Liver (tissue), 9 donors: ENCODE results near the gene CHD3. TPM values are rescaled to one million over a fixed set of nuclear protein-coding genes. Genes with fewer than 3 reads are reported as not detected.

Experiments
- DNase-seq: peaks from one replicate; pipeline ENCODE4 v3.0.0-alpha.2; 2017; ENCODE audit warnings: low spot score
- H3K27ac ChIP-seq, 2 donors: one replicate each; pipeline ENCODE4 v1.7.0; 2013; ENCODE audit warnings: inconsistent platforms in 2 of 2, low read length in 2 of 2, control low read depth in 1 of 2, low read depth in 1 of 2, mild to moderate bottlenecking in 1 of 2
- H3K27me3 ChIP-seq, 4 donors: one replicate each; pipeline versions ENCODE4 v1.6.1 to v1.7.0; 2013; ENCODE audit warnings: low read length in 3 of 4, inconsistent platforms in 1 of 4, mild to moderate bottlenecking in 1 of 4, moderate library complexity in 1 of 4; ENCODE audit not compliant: control insufficient read depth in 4 of 4, insufficient read depth in 4 of 4
- H3K36me3 ChIP-seq, 4 donors: one replicate each; pipeline versions ENCODE4 v1.6.1 to v1.7.0; 2013; ENCODE audit warnings: low read length in 3 of 4, mild to moderate bottlenecking in 3 of 4, low read depth in 1 of 4, moderate library complexity in 1 of 4; ENCODE audit not compliant: control insufficient read depth in 4 of 4, insufficient read depth in 3 of 4
- H3K4me1 ChIP-seq, 4 donors: one replicate each; pipeline versions ENCODE4 v1.6.1 to v1.7.0; 2013; ENCODE audit warnings: low read length in 3 of 4, mild to moderate bottlenecking in 3 of 4, moderate library complexity in 1 of 4; ENCODE audit not compliant: control insufficient read depth in 4 of 4, insufficient read depth in 4 of 4
- H3K4me3 ChIP-seq, 3 donors: one replicate each; pipeline versions ENCODE4 v1.6.1 to v1.7.0; 2013; ENCODE audit warnings: low read length in 3 of 3, control low read depth in 1 of 3, low read depth in 1 of 3, mild to moderate bottlenecking in 1 of 3
- H3K9ac ChIP-seq, 2 donors: one replicate each; pipeline ENCODE4 v1.7.0; 2013; ENCODE audit warnings: low read length in 2 of 2, mild to moderate bottlenecking in 2 of 2, moderate library complexity in 2 of 2, control low read depth in 1 of 2, low read depth in 1 of 2
- H3K9me3 ChIP-seq, 4 donors: one replicate each; pipeline versions ENCODE4 v1.6.1 to v1.7.0; 2013; ENCODE audit warnings: low read length in 3 of 4; ENCODE audit not compliant: control insufficient read depth in 4 of 4
- EGR1 ChIP-seq, 2 donors: IDR thresholded peaks; 2 replicates each; pipeline ENCODE4 v1.6.1; 2016 to 2018; ENCODE audit warnings: antibody characterized with exemption in 2 of 2, low read depth in 2 of 2
- FOXA1 ChIP-seq: IDR thresholded peaks from 2 replicates; pipeline ENCODE4 v1.6.1; 2016; ENCODE audit warnings: antibody characterized with exemption
- FOXA2 ChIP-seq: IDR thresholded peaks from 2 replicates; pipeline ENCODE4 v1.6.1; 2016; ENCODE audit warnings: antibody characterized with exemption
- GABPA ChIP-seq, 2 donors: IDR thresholded peaks in 1 of 2; conservative IDR thresholded peaks in 1 of 2; 2 replicates each; pipeline ENCODE4 v1.6.1; 2016; ENCODE audit warnings: antibody characterized with exemption in 2 of 2, mild to moderate bottlenecking in 1 of 2, moderate library complexity in 1 of 2
- HNF4A ChIP-seq, 2 donors: conservative IDR thresholded peaks; 2 replicates each; pipeline ENCODE4 v1.6.1; 2016; ENCODE audit warnings: antibody characterized with exemption in 2 of 2, mild to moderate bottlenecking in 2 of 2
- HNF4G ChIP-seq: IDR thresholded peaks from 2 replicates; pipeline ENCODE4 v1.6.1; 2016; ENCODE audit warnings: antibody characterized with exemption
- JUND ChIP-seq, 2 donors: IDR thresholded peaks; 2 replicates each; pipeline ENCODE4 v1.6.1; 2016; ENCODE audit warnings: antibody characterized with exemption in 2 of 2
- NR2F2 ChIP-seq: IDR thresholded peaks from 2 replicates; pipeline ENCODE4 v1.6.1; 2016; ENCODE audit warnings: antibody characterized with exemption
- RAD21 ChIP-seq, 2 donors: IDR thresholded peaks; 2 replicates each; pipeline ENCODE4 v1.6.1; 2016; ENCODE audit warnings: antibody characterized with exemption in 2 of 2, mild to moderate bottlenecking in 2 of 2
- SP1 ChIP-seq: IDR thresholded peaks from 2 replicates; pipeline ENCODE4 v1.6.1; 2018; ENCODE audit warnings: antibody characterized with exemption, mild to moderate bottlenecking
- YY1 ChIP-seq: IDR thresholded peaks from 2 replicates; pipeline ENCODE4 v1.6.1; 2016; ENCODE audit warnings: antibody characterized with exemption, mild to moderate bottlenecking
- WGBS: extraction: QIAGEN DNeasy Blood & Tissue Kit; methylation state at CpG from one replicate; pipeline ENCODE4 v1.1.7; 2013; 5-methylcytosine and 5-hydroxymethylcytosine counted together
- polyA plus RNA-seq, 2 donors: library from polyadenylated mRNA; stranded (reverse) in 1 of 2; unstranded in 1 of 2; fragments of 200-250 nt in 1 of 2; fragments of >200 nt in 1 of 2; fragmentation: Nextera tagmentation in 1 of 2; extraction: Ambion mirVana in 1 of 2; gene quantifications; one replicate each; pipeline versions ENCODE4 v1.2.1 to v1.2.3, GENCODE V29; 2013 to 2015
- total RNA-seq, 2 donors: library from RNA; depleted of rRNA; stranded (reverse); fragments of >200 nt; gene quantifications; one replicate each; pipeline ENCODE4 v1.2.3, GENCODE V29; 2014
- TF ChIP-seq, protein P1 (sequence below): IDR thresholded peaks from 2 replicates; pipeline ENCODE4 v1.6.1; 2016; ENCODE audit warnings: antibody characterized with exemption
- TF ChIP-seq, protein P2 (sequence below): fragments of 150-350 bp; IDR thresholded peaks from 2 replicates; pipeline ENCODE4 v1.5.1; 2017; ENCODE audit warnings: improper control_type of control experiment, low read depth, low read length; ENCODE audit not compliant: missing input control
- TF ChIP-seq, protein P3 (sequence below): IDR thresholded peaks from 2 replicates; pipeline ENCODE4 v1.6.1; 2016; ENCODE audit warnings: antibody characterized with exemption
- TF ChIP-seq, protein P4 (sequence below): IDR thresholded peaks from 2 replicates; pipeline ENCODE4 v1.6.1; 2016; ENCODE audit warnings: antibody characterized with exemption
- TF ChIP-seq, protein P5 (sequence below): IDR thresholded peaks from 2 replicates; pipeline ENCODE4 v1.6.1; 2016; ENCODE audit warnings: antibody characterized with exemption, mild to moderate bottlenecking
- donor health status: healthy.
- donor health status: healthy.
- donor health status: healthy.
- donor health status: healthy.
- donor health status: healthy.

CHD3 gene
- total and polyA plus RNA-seq, 4 donors: 1.9 to 14.4 (median 7.2) TPM

DNA sequence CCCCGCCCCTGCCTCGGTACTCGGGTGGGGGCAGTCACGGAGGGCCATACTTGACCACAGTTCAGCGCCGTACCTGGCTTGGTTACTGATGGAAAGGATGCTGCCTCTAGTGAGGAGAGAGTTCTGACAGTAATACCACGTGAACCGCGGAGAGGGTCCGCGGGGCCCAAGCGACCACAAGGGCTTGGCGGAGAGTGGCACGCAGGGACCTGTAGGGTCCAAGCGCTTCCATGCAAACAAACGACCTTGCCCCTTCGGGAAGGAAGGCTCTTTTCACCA, 45.4 kb upstream of the CHD3 start:
- WGBS: 0% methylated on average over 17 of the region's 17 CpGs
- Histone ChIP-seq H3K36me3 (peaks cover 3 to 15% (median 7%) of the 10 kb centered on the region in 4 donors), H3K4me1 (peaks cover 0 to 50% (median 32%) of the 10 kb centered on the region in 4 donors), H3K27ac (peak overlapping the region; percentile 99 to 100), H3K9ac (peak overlapping the region; percentile 96 to 100), H3K4me3 (peak overlapping the region; percentile 66 to 94 (median 79)), H3K27me3 (no peaks in the 10 kb centered on the region), H3K9me3 (no peaks in the 10 kb centered on the region)
- DNase-seq: no peak
- no peak for TF ChIP-seq HNF4G
- TF ChIP-seq, protein P1, sequence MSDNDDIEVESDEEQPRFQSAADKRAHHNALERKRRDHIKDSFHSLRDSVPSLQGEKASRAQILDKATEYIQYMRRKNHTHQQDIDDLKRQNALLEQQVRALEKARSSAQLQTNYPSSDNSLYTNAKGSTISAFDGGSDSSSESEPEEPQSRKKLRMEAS: no peak
- TF ChIP-seq, protein P2, sequence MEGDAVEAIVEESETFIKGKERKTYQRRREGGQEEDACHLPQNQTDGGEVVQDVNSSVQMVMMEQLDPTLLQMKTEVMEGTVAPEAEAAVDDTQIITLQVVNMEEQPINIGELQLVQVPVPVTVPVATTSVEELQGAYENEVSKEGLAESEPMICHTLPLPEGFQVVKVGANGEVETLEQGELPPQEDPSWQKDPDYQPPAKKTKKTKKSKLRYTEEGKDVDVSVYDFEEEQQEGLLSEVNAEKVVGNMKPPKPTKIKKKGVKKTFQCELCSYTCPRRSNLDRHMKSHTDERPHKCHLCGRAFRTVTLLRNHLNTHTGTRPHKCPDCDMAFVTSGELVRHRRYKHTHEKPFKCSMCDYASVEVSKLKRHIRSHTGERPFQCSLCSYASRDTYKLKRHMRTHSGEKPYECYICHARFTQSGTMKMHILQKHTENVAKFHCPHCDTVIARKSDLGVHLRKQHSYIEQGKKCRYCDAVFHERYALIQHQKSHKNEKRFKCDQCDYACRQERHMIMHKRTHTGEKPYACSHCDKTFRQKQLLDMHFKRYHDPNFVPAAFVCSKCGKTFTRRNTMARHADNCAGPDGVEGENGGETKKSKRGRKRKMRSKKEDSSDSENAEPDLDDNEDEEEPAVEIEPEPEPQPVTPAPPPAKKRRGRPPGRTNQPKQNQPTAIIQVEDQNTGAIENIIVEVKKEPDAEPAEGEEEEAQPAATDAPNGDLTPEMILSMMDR: no peak
- TF ChIP-seq, protein P3, sequence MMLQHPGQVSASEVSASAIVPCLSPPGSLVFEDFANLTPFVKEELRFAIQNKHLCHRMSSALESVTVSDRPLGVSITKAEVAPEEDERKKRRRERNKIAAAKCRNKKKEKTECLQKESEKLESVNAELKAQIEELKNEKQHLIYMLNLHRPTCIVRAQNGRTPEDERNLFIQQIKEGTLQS: no peak
- TF ChIP-seq NR2F2: no peak
- TF ChIP-seq, protein P4, sequence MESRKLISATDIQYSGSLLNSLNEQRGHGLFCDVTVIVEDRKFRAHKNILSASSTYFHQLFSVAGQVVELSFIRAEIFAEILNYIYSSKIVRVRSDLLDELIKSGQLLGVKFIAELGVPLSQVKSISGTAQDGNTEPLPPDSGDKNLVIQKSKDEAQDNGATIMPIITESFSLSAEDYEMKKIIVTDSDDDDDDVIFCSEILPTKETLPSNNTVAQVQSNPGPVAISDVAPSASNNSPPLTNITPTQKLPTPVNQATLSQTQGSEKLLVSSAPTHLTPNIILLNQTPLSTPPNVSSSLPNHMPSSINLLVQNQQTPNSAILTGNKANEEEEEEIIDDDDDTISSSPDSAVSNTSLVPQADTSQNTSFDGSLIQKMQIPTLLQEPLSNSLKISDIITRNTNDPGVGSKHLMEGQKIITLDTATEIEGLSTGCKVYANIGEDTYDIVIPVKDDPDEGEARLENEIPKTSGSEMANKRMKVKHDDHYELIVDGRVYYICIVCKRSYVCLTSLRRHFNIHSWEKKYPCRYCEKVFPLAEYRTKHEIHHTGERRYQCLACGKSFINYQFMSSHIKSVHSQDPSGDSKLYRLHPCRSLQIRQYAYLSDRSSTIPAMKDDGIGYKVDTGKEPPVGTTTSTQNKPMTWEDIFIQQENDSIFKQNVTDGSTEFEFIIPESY: no peak
- TF ChIP-seq GABPA (IDR thresholded peaks at IDR 0.05 in 1 of 2, conservative IDR thresholded peaks at IDR 0.05 in 1 of 2): no peak
- TF ChIP-seq SP1: no peak
- TF ChIP-seq JUND (IDR thresholded peaks at IDR 0.05): no peak

DNA sequence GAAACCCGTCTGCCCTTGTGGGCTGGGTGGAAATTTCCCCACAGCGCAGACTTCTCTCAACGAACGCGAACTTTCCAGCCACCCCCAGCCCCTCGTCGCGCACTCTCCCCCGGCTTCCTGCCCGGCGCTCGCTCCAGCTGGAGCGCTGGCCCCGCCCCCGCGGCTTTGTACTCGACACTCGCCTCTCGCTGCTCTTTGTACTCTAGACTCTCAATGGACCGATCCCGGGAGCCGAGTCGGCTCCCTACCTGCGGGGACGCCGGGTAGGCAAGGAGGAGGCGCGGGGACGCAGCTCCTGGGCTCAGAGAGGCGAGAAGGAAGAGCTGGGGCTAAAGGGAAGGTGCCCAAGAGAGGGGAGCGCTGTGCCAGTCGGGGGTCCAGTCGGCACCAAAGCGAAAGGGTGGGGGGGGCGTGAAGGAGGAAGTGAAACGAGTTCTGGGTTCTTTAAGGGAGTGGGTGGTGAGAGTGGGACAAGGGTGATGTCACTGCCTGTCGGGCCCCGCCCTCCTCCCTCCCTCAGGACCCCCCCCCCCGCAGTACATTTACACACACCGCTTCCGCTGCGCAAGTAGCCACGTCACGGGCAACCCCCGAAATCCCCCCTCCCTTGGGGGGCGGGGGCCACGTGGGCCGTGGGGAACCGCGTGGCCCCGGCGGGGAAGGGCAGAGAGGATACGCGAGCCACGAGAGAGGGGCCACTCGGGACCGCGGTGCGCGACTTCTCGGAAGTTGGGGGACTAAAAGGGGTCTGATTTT, 44.9 kb upstream of the CHD3 start:
- H3K9ac ChIP-seq: peak overlapping the region; percentile 96 to 100
- H3K27me3 ChIP-seq: no peaks in the 10 kb centered on the region
- peaks cover 0 to 45% (median 28%) of the 10 kb centered on the region in 4 donors for H3K4me1 ChIP-seq
- H3K27ac ChIP-seq: peak overlapping the region; percentile 99 to 100
- H3K36me3 ChIP-seq: peaks cover 3 to 17% (median 7%) of the 10 kb centered on the region in 4 donors
- peak; percentile 80 for DNase-seq
- H3K9me3 ChIP-seq: no peaks in the 10 kb centered on the region
- H3K4me3 ChIP-seq: peak overlapping the region; percentile 66 to 97 (median 90)
- WGBS: under 1% methylated on average over 61 of the region's 61 CpGs
- TF ChIP-seq FOXA2 (no peak), RAD21 (IDR thresholded peaks at IDR 0.05) (no peak), HNF4G (peak; percentile 88), FOXA1 (no peak), NR2F2 (no peak), YY1 (peak; percentile 76), HNF4A (conservative IDR thresholded peaks at IDR 0.05) (peak; percentile 89 to 94), JUND (IDR thresholded peaks at IDR 0.05) (peak in 1 of 2 donors; percentile 53), EGR1 (IDR thresholded peaks at IDR 0.05; ENCODE audit: low read depth in 2 of 2) (peak; percentile 65 to 76), GABPA (IDR thresholded peaks at IDR 0.05 in 1 of 2, conservative IDR thresholded peaks at IDR 0.05 in 1 of 2) (peak in 1 of 2 donors; percentile 34), SP1 (peak; percentile 89)
- TF ChIP-seq, protein P5, sequence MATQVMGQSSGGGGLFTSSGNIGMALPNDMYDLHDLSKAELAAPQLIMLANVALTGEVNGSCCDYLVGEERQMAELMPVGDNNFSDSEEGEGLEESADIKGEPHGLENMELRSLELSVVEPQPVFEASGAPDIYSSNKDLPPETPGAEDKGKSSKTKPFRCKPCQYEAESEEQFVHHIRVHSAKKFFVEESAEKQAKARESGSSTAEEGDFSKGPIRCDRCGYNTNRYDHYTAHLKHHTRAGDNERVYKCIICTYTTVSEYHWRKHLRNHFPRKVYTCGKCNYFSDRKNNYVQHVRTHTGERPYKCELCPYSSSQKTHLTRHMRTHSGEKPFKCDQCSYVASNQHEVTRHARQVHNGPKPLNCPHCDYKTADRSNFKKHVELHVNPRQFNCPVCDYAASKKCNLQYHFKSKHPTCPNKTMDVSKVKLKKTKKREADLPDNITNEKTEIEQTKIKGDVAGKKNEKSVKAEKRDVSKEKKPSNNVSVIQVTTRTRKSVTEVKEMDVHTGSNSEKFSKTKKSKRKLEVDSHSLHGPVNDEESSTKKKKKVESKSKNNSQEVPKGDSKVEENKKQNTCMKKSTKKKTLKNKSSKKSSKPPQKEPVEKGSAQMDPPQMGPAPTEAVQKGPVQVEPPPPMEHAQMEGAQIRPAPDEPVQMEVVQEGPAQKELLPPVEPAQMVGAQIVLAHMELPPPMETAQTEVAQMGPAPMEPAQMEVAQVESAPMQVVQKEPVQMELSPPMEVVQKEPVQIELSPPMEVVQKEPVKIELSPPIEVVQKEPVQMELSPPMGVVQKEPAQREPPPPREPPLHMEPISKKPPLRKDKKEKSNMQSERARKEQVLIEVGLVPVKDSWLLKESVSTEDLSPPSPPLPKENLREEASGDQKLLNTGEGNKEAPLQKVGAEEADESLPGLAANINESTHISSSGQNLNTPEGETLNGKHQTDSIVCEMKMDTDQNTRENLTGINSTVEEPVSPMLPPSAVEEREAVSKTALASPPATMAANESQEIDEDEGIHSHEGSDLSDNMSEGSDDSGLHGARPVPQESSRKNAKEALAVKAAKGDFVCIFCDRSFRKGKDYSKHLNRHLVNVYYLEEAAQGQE: peak; percentile 78
- TF ChIP-seq, protein P4: peak; percentile 29
- TF ChIP-seq, protein P3: no peak
- TF ChIP-seq, protein P1: peak; percentile 44
- TF ChIP-seq, protein P2: no peak
